MM.1S (cell line): Measurements from ENCODE around the gene TTC6.

Experiments used
- DNase-seq: peaks from one replicate; pipeline ENCODE4 v3.0.0-alpha.2; 2015
- H2AFZ ChIP-seq: fragments of 300-600 bp; sonication (generic); 2 replicates; pipeline ENCODE4 v1.6.0; 2016; ENCODE audit warnings: antibody characterized with exemption, low read length
- H3F3A ChIP-seq: fragments of 300-600 bp; sonication (generic); 2 replicates; pipeline ENCODE4 v1.6.1; 2016; ENCODE audit warnings: mild to moderate bottlenecking, antibody characterized with exemption, low read length, moderate library complexity, mixed read lengths; ENCODE audit not compliant: insufficient read depth
- H3K27ac ChIP-seq: fragments of 300-600 bp; sonication (generic); 2 replicates; pipeline ENCODE4 v1.5.1; 2016; ENCODE audit warnings: mild to moderate bottlenecking, low read length
- H3K27me3 ChIP-seq: fragments of 300-600 bp; sonication (generic); replicated peaks from 2 replicates; pipeline ENCODE4 v1.6.0; 2016; ENCODE audit warnings: low read length; ENCODE audit not compliant: insufficient read depth
- H3K36me3 ChIP-seq: fragments of 300-600 bp; sonication (generic); replicated peaks from 2 replicates; pipeline ENCODE4 v1.6.1; 2016; ENCODE audit warnings: mild to moderate bottlenecking, low read length, mixed read lengths; ENCODE audit not compliant: insufficient read depth
- H3K4me1 ChIP-seq: fragments of 300-600 bp; sonication (generic); 2 replicates; pipeline ENCODE4 v1.6.1; 2016; ENCODE audit warnings: low read length, mixed read lengths
- H3K4me2 ChIP-seq: fragments of 300-600 bp; sonication (generic); 2 replicates; pipeline ENCODE4 v1.6.0; 2016; ENCODE audit warnings: low read depth, low read length
- H3K4me3 ChIP-seq: fragments of 300-600 bp; sonication (generic); 2 replicates; pipeline ENCODE4 v1.5.1; 2016; ENCODE audit warnings: low read length, mixed read lengths
- H3K79me2 ChIP-seq: fragments of 300-600 bp; sonication (generic); 2 replicates; pipeline ENCODE4 v1.6.1; 2016; ENCODE audit warnings: mixed run types, low read length, mixed read lengths
- H3K9ac ChIP-seq: fragments of 300-600 bp; sonication (generic); 2 replicates; pipeline ENCODE4 v1.6.1; 2016; ENCODE audit warnings: low read length, mixed read lengths
- H3K9me2 ChIP-seq: fragments of 300-600 bp; sonication (generic); replicated peaks from 2 replicates; pipeline ENCODE4 v1.6.1; 2016; ENCODE audit warnings: mild to moderate bottlenecking, low read length, mixed read lengths; ENCODE audit not compliant: insufficient read depth
- H3K9me3 ChIP-seq: fragments of 300-600 bp; sonication (generic); replicated peaks from 2 replicates; pipeline ENCODE4 v1.6.1; 2016; ENCODE audit warnings: mild to moderate bottlenecking, low read length, mixed read lengths; ENCODE audit not compliant: insufficient read depth
- H4K20me1 ChIP-seq: fragments of 300-600 bp; sonication (generic); 2 replicates; pipeline ENCODE4 v1.6.1; 2016; ENCODE audit warnings: mild to moderate bottlenecking, low read length, moderate library complexity, mixed read lengths; ENCODE audit not compliant: insufficient read depth
- CTCF ChIP-seq: fragments of 300-600 bp; sonication (generic); IDR thresholded peaks from 2 replicates; pipeline ENCODE4 v1.5.1; 2016; ENCODE audit warnings: antibody characterized with exemption, low read length, mixed read lengths
- EZH2 ChIP-seq: fragments of 300-600 bp; sonication (generic); optimal IDR thresholded peaks from 2 replicates; pipeline ENCODE3; 2017; ENCODE audit warnings: low read depth, mild to moderate bottlenecking, antibody characterized with exemption, low read length, mixed read lengths
- EZH2phosphoT487 ChIP-seq: fragments of 300-600 bp; sonication (generic); IDR thresholded peaks from 2 replicates; pipeline ENCODE4 v1.6.1; 2018; ENCODE audit warnings: antibody characterized with exemption, low read length

Gene TTC6

GRCh38 chr14:37601865-37602264 is 6.4 kb downstream of the TTC6 start:
- no peak for TF ChIP-seq EZH2
- no peak for TF ChIP-seq CTCF
- Histone ChIP-seq H4K20me1 (no peaks in the 10 kb centered on the region), H3K4me1 (no peaks in the 10 kb centered on the region), H3K9ac (no peak overlapping the region), H2AFZ (no peak overlapping the region), H3K79me2 (no peaks in the 10 kb centered on the region), H3K27ac (no peak overlapping the region), H3K9me2 (no peaks in the 10 kb centered on the region), H3K4me2 (no peak overlapping the region), H3K27me3 (no peaks in the 10 kb centered on the region), H3K9me3 (no peaks in the 10 kb centered on the region), H3K4me3 (no peak overlapping the region), H3K36me3 (no peaks in the 10 kb centered on the region), H3F3A (no peaks in the 10 kb centered on the region)
- DNase-seq: no peak

- Histone ChIP-seq H3F3A (no peaks in the 10 kb centered on the region), H3K9me2 (no peaks in the 10 kb centered on the region), H3K9me3 (no peaks in the 10 kb centered on the region), H4K20me1 (no peaks in the 10 kb centered on the region), H2AFZ (no peak overlapping the region), H3K79me2 (no peaks in the 10 kb centered on the region), H3K27ac (no peak overlapping the region), H3K9ac (no peak overlapping the region), H3K4me3 (no peak overlapping the region), H3K27me3 (no peaks in the 10 kb centered on the region), H3K4me2 (no peak overlapping the region), H3K36me3 (no peaks in the 10 kb centered on the region), H3K4me1 (no peaks in the 10 kb centered on the region)
- TF ChIP-seq EZH2phosphoT487 (no peak), CTCF (no peak), EZH2 (no peak)
- DNase-seq: no peak
Measured at GRCh38 chr14:37602605-37603453, 7.4 kb downstream of the TTC6 start.

GRCh38 chr14:37603688-37604251 is 8.3 kb downstream of the TTC6 start:
- no peaks in the 10 kb centered on the region for H3K27me3 ChIP-seq

More at GRCh38 chr14:37603688-37604251, 8.3 kb downstream of the TTC6 start:
- H3K4me2 ChIP-seq: no peak overlapping the region
- no peak overlapping the region for H2AFZ ChIP-seq
- H3K4me1 ChIP-seq: no peaks in the 10 kb centered on the region
- no peak overlapping the region for H3K27ac ChIP-seq
- H3K9me3 ChIP-seq: no peaks in the 10 kb centered on the region
- no peak for DNase-seq
- no peaks in the 10 kb centered on the region for H3K79me2 ChIP-seq
- no peaks in the 10 kb centered on the region for H4K20me1 ChIP-seq
- no peak overlapping the region for H3K4me3 ChIP-seq
- H3K9me2 ChIP-seq: no peaks in the 10 kb centered on the region
- H3K36me3 ChIP-seq: no peaks in the 10 kb centered on the region
- H3K9ac ChIP-seq: no peak overlapping the region
- no peak for TF ChIP-seq EZH2phosphoT487
- no peak for TF ChIP-seq EZH2
- no peak for TF ChIP-seq CTCF
- no peaks in the 10 kb centered on the region for H3F3A ChIP-seq
